ENCODE measurements around the gene HOXC9. TPM values are rescaled to one million over a fixed set of nuclear protein-coding genes. Genes with fewer than 3 reads are reported as not detected.

HOXC9 gene
- total and polyA plus RNA-seq, 11 donors: not detected

- Histone ChIP-seq H3K36me3 (no peaks in the 10 kb centered on the region), H3K9me3 (no peaks in the 10 kb centered on the region), H3K4me1 (peaks cover 0 to 29% (median 11%) of the 10 kb centered on the region in 12 donors), H3K27me3 (peaks cover 78 to 100% (median 99%) of the 10 kb centered on the region in 9 donors), H3K27ac (no peak overlapping the region), H3K4me3 (no peak overlapping the region)
- TF ChIP-seq CTCF (IDR thresholded peaks at IDR 0.05) (no peak), POLR2A (IDR thresholded peaks at IDR 0.05) (no peak)
- DNase-seq (no peak), ATAC-seq (no peak)
- WGBS, 4 donors: 11 to 20% (median 14%) methylated on average over 12 of the region's 12 CpGs
- intact Hi-C loops (cut with DNase I): no loop called here
Measured at GRCh38 chr12:53969588-53970259, 30.2 kb upstream of the HOXC9 start.

DNA sequence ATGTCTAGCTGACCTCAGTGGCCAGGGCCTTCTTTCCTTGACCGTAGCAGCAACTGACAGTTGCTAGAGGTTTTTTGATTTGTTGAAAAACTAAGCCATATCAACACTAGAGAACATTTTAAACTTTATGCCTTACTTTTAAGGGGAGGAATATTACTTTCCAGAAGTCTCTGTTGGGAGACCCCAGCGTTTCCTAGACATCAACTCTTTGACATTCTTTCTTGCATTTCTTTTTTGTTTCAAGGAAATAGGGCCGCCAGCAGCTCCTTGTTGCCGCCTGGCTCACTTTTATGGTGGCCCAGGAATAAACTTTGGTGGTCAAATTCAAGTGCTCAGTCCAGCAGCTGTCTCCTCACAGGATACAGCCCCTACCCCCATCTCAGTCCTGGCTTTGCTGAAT lies 29.5 kb upstream of the HOXC9 start:
- TF ChIP-seq POLR2A (IDR thresholded peaks at IDR 0.05): no peak
- Histone ChIP-seq H3K27ac (no peak overlapping the region), H3K36me3 (no peaks in the 10 kb centered on the region), H3K4me1 (peaks cover 0 to 35% (median 14%) of the 10 kb centered on the region in 12 donors), H3K27me3 (peaks cover 78 to 100% (median 99%) of the 10 kb centered on the region in 9 donors), H3K9me3 (no peaks in the 10 kb centered on the region), H3K4me3 (no peak overlapping the region)
- intact Hi-C loops (cut with DNase I): no loop called here
- WGBS, 4 donors: 14 to 21% (median 17%) methylated on average over 4 of the region's 4 CpGs
- no peak for ATAC-seq
- DNase-seq: no peak

DNA sequence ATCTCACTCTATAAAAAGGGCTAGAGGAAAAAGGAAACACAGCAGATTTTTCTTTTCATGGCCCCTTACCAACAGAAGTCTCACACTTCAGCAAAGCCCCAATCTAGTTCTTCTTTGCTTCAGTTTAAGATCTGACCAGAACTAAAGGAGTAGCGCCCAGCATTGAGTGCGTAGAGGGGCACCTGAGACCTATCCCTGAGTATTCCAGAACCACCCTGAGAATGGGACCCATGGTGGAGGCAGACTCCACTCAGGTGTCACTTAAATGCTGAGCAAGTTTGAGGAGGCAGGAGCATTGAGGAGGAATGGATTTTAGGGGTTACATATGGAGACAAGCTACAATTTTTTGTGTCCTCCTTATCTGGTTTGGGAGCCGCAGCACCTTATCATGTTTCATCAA lies 28.8 kb upstream of the HOXC9 start:
- Histone ChIP-seq H3K4me3 (no peak overlapping the region), H3K27me3 (peaks cover 79 to 100% (median 99%) of the 10 kb centered on the region in 9 donors), H3K27ac (no peak overlapping the region), H3K9me3 (no peaks in the 10 kb centered on the region), H3K36me3 (no peaks in the 10 kb centered on the region), H3K4me1 (peaks cover 0 to 32% (median 12%) of the 10 kb centered on the region in 12 donors)
- ATAC-seq (no peak), DNase-seq (no peak)
- intact Hi-C loops (cut with DNase I): no loop called here
- TF ChIP-seq POLR2A (IDR thresholded peaks at IDR 0.05): no peak
- 52 to 62% (median 56%) methylated on average over 3 of the region's 3 CpGs for WGBS, 4 donors

GRCh38 chr12:53971686-53972085 lies 28.3 kb upstream of the HOXC9 start:
- H3K27me3 ChIP-seq: peaks cover 78 to 100% (median 99%) of the 10 kb centered on the region in 9 donors

More at GRCh38 chr12:53971686-53972085, 28.3 kb upstream of the HOXC9 start:
- 30 to 43% (median 41%) methylated on average over 2 of the region's 2 CpGs for WGBS, 4 donors
- Histone ChIP-seq H3K27ac (no peak overlapping the region), H3K36me3 (no peaks in the 10 kb centered on the region), H3K9me3 (no peaks in the 10 kb centered on the region), H3K4me1 (peaks cover 0 to 28% (median 11%) of the 10 kb centered on the region in 12 donors), H3K4me3 (no peak overlapping the region)
- DNase-seq: no peak
- TF ChIP-seq POLR2A (IDR thresholded peaks at IDR 0.05) (no peak), CTCF (IDR thresholded peaks at IDR 0.05) (no peak)
- intact Hi-C loops (cut with DNase I): no loop called here
- ATAC-seq: no peak
